PFSK-1 (cell line): ENCODE results near the gene CD44.

Experiments
- FOXP2 ChIP-seq: optimal IDR thresholded peaks from 2 replicates; pipeline ENCODE3; 2011; ENCODE audit warnings: borderline replicate concordance, control low read depth, inconsistent platforms; ENCODE audit not compliant: insufficient read depth; ENCODE audit errors: extremely low read length, extremely low read depth
- POLR2AphosphoS5 ChIP-seq: IDR thresholded peaks from 2 replicates; pipeline ENCODE4 v1.6.1; 2012; ENCODE audit warnings: low read depth, mild to moderate bottlenecking, control low read depth, low read length, moderate library complexity
- REST ChIP-seq, 2 experiments: IDR thresholded peaks; 2 replicates each; pipeline versions ENCODE4 v1.6.1 to v1.8.0; 2011 to 2012; ENCODE audit warnings: low read depth in 2 of 2, low read length in 2 of 2, control low read depth in 1 of 2, inconsistent platforms in 1 of 2, mild to moderate bottlenecking in 1 of 2, moderate library complexity in 1 of 2; ENCODE audit not compliant: insufficient read depth in 1 of 2
- SIN3A ChIP-seq: IDR thresholded peaks from 2 replicates; pipeline ENCODE4 v1.6.1; 2012; ENCODE audit warnings: mild to moderate bottlenecking, low read length, moderate library complexity, borderline replicate concordance; ENCODE audit not compliant: insufficient read depth
- TAF1 ChIP-seq: IDR thresholded peaks from 2 replicates; pipeline ENCODE4 v1.6.1; 2012; ENCODE audit warnings: low read length, control low read depth, borderline replicate concordance; ENCODE audit not compliant: insufficient read depth

Gene CD44

GRCh38 chr11:35101223-35101622, 37.7 kb upstream of the CD44 start:
- TF ChIP-seq SIN3A (no peak), TAF1 (no peak), POLR2AphosphoS5 (no peak), REST (IDR thresholded peaks at IDR 0.05; ENCODE audit: insufficient read depth in 1 of 2, low read depth in 2 of 2, low read length in 2 of 2) (no peak), FOXP2 (no peak)

- TF ChIP-seq TAF1 = no peak
- TF ChIP-seq SIN3A = no peak
- no peak for TF ChIP-seq POLR2AphosphoS5
- TF ChIP-seq REST (IDR thresholded peaks at IDR 0.05; ENCODE audit: insufficient read depth in 1 of 2, low read depth in 2 of 2, low read length in 2 of 2) = no peak
- no peak for TF ChIP-seq FOXP2
Measured at GRCh38 chr11:35102267-35102666, 36.7 kb upstream of the CD44 start.

GRCh38 chr11:35103366-35104208, 35.4 kb upstream of the CD44 start:
- no peak for TF ChIP-seq REST (IDR thresholded peaks at IDR 0.05; ENCODE audit: insufficient read depth in 1 of 2, low read depth in 2 of 2, low read length in 2 of 2)
- no peak for TF ChIP-seq SIN3A
- TF ChIP-seq TAF1 = no peak
- no peak for TF ChIP-seq POLR2AphosphoS5
- TF ChIP-seq FOXP2 = no peak

GRCh38 chr11:35104655-35105054, 34.3 kb upstream of the CD44 start:
- TF ChIP-seq REST (IDR thresholded peaks at IDR 0.05; ENCODE audit: insufficient read depth in 1 of 2, low read depth in 2 of 2, low read length in 2 of 2) = no peak
- TF ChIP-seq SIN3A = no peak
- no peak for TF ChIP-seq FOXP2
